ENCODE results near the gene ASTN2. TPM values are rescaled to one million over a fixed set of nuclear protein-coding genes. Genes with fewer than 3 reads are reported as not detected.

The ASTN2 gene
- polyA plus RNA-seq, 1 donor from 2014 or later: 6.8 TPM

DNA sequence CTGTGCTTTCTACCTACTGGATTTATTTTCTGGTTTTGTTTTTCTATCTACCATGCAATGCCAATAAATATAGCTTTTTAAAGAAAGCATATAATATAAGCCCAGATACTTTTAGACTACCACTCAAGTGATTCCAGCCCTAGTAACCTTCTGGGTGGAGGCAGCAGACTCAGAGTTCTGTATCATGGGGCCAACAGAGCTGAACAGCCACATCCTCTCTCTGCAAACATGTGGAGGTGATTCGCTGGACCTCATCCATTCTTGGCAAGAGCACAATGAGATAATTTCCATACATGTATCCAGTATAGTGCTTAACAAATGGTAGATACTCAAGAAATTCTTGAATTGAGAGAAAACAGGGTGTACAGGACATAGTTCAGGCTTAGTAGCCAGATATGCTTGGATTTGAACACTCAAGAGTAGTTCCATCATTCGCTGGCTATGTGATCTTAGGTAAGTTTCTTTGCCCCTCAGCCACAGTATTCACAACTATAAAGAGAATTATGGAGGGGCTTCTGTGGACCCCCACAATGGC is 124.5 kb downstream of the ASTN2 start:
- Histone ChIP-seq H3K79me2 (replicated peaks; ENCODE audit: insufficient read depth, low read length) (no peaks in the 10 kb centered on the region), H3K4me2 (ENCODE audit: low read length) (peak overlapping the region; percentile 19), H3K9me2 (ENCODE audit: insufficient read depth, low read length) (no peaks in the 10 kb centered on the region), H3K27me3 (ENCODE audit: insufficient read depth, low read depth, low read length) (no peaks in the 10 kb centered on the region), H3K4me3 (ENCODE audit: low read length) (no peak overlapping the region), H3K36me3 (ENCODE audit: insufficient read depth, low read length) (no peaks in the 10 kb centered on the region), H3F3A (ENCODE audit: insufficient read depth, low read length, poor library complexity, severe bottlenecking) (no peaks in the 10 kb centered on the region), H3K9me3 (ENCODE audit: low read length) (no peaks in the 10 kb centered on the region), H3K27ac (ENCODE audit: low read length) (peak overlapping the region; percentile 50), H3K9ac (ENCODE audit: low read length) (no peak overlapping the region), H4K20me1 (ENCODE audit: insufficient read depth) (no peaks in the 10 kb centered on the region), H2AFZ (ENCODE audit: low read depth, low read length) (no peak overlapping the region)
- TF ChIP-seq, protein P1, sequence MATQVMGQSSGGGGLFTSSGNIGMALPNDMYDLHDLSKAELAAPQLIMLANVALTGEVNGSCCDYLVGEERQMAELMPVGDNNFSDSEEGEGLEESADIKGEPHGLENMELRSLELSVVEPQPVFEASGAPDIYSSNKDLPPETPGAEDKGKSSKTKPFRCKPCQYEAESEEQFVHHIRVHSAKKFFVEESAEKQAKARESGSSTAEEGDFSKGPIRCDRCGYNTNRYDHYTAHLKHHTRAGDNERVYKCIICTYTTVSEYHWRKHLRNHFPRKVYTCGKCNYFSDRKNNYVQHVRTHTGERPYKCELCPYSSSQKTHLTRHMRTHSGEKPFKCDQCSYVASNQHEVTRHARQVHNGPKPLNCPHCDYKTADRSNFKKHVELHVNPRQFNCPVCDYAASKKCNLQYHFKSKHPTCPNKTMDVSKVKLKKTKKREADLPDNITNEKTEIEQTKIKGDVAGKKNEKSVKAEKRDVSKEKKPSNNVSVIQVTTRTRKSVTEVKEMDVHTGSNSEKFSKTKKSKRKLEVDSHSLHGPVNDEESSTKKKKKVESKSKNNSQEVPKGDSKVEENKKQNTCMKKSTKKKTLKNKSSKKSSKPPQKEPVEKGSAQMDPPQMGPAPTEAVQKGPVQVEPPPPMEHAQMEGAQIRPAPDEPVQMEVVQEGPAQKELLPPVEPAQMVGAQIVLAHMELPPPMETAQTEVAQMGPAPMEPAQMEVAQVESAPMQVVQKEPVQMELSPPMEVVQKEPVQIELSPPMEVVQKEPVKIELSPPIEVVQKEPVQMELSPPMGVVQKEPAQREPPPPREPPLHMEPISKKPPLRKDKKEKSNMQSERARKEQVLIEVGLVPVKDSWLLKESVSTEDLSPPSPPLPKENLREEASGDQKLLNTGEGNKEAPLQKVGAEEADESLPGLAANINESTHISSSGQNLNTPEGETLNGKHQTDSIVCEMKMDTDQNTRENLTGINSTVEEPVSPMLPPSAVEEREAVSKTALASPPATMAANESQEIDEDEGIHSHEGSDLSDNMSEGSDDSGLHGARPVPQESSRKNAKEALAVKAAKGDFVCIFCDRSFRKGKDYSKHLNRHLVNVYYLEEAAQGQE (IDR thresholded peaks at IDR 0.05; ENCODE audit: borderline replicate concordance): no peak
- TF ChIP-seq EZH2 (IDR thresholded peaks at IDR 0.05; ENCODE audit: borderline replicate concordance, insufficient read depth, low read length, poor library complexity, severe bottlenecking) (no peak), EP300 (conservative IDR thresholded peaks at IDR 0.05; ENCODE audit: poor library complexity, severe bottlenecking) (no peak), RAD21 (conservative IDR thresholded peaks at IDR 0.05) (no peak), MXI1 (conservative IDR thresholded peaks at IDR 0.05; ENCODE audit: poor library complexity, severe bottlenecking) (no peak), POLR2AphosphoS5 (IDR thresholded peaks at IDR 0.05) (no peak), SMC3 (conservative IDR thresholded peaks at IDR 0.05; ENCODE audit: poor library complexity) (no peak), TAF1 (IDR thresholded peaks at IDR 0.05; ENCODE audit: low read depth) (no peak)
- TF ChIP-seq, protein P2, sequence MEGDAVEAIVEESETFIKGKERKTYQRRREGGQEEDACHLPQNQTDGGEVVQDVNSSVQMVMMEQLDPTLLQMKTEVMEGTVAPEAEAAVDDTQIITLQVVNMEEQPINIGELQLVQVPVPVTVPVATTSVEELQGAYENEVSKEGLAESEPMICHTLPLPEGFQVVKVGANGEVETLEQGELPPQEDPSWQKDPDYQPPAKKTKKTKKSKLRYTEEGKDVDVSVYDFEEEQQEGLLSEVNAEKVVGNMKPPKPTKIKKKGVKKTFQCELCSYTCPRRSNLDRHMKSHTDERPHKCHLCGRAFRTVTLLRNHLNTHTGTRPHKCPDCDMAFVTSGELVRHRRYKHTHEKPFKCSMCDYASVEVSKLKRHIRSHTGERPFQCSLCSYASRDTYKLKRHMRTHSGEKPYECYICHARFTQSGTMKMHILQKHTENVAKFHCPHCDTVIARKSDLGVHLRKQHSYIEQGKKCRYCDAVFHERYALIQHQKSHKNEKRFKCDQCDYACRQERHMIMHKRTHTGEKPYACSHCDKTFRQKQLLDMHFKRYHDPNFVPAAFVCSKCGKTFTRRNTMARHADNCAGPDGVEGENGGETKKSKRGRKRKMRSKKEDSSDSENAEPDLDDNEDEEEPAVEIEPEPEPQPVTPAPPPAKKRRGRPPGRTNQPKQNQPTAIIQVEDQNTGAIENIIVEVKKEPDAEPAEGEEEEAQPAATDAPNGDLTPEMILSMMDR (IDR thresholded peaks at IDR 0.05; ENCODE audit: poor library complexity, severe bottlenecking): no peak

DNA sequence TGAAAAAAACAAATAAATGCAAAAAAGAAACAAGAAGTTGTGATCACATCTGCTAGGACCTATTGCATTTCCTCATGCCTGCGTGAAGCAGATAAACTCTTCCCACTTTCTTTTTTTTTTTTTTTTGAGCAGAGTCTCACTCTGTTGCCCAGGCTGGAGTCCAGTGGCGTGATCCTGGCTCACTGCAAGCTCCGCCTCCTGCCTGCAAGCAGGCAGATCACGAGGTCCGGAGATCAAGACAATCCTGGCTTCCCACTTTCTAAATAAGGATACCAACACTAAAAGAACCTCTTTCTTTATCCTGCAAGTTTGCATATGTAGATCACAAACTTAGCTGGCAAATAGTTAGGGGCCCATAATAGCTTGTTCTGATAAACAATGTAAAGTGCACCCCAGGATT is 128.6 kb downstream of the ASTN2 start:
- Histone ChIP-seq H3K4me3 (ENCODE audit: low read length) (no peak overlapping the region), H3K9me2 (ENCODE audit: insufficient read depth, low read length) (no peaks in the 10 kb centered on the region), H3K9me3 (ENCODE audit: low read length) (no peaks in the 10 kb centered on the region), H3K27ac (ENCODE audit: low read length) (no peak overlapping the region), H3K4me2 (ENCODE audit: low read length) (no peak overlapping the region), H2AFZ (ENCODE audit: low read depth, low read length) (no peak overlapping the region), H3K79me2 (replicated peaks; ENCODE audit: insufficient read depth, low read length) (no peaks in the 10 kb centered on the region), H3K36me3 (ENCODE audit: insufficient read depth, low read length) (no peaks in the 10 kb centered on the region), H3K27me3 (ENCODE audit: insufficient read depth, low read depth, low read length) (no peaks in the 10 kb centered on the region), H3F3A (ENCODE audit: insufficient read depth, low read length, poor library complexity, severe bottlenecking) (no peaks in the 10 kb centered on the region), H4K20me1 (ENCODE audit: insufficient read depth) (no peaks in the 10 kb centered on the region), H3K9ac (ENCODE audit: low read length) (no peak overlapping the region)
- no peak for TF ChIP-seq EP300 (conservative IDR thresholded peaks at IDR 0.05; ENCODE audit: poor library complexity, severe bottlenecking)
- no peak for TF ChIP-seq MXI1 (conservative IDR thresholded peaks at IDR 0.05; ENCODE audit: poor library complexity, severe bottlenecking)
- TF ChIP-seq EZH2 (IDR thresholded peaks at IDR 0.05; ENCODE audit: borderline replicate concordance, insufficient read depth, low read length, poor library complexity, severe bottlenecking): no peak
- no peak for TF ChIP-seq POLR2AphosphoS5 (IDR thresholded peaks at IDR 0.05)
- TF ChIP-seq SMC3 (conservative IDR thresholded peaks at IDR 0.05; ENCODE audit: poor library complexity): no peak
- no peak for TF ChIP-seq TAF1 (IDR thresholded peaks at IDR 0.05; ENCODE audit: low read depth)
- TF ChIP-seq, protein P2 (IDR thresholded peaks at IDR 0.05; ENCODE audit: poor library complexity, severe bottlenecking): no peak
- TF ChIP-seq, protein P1 (IDR thresholded peaks at IDR 0.05; ENCODE audit: borderline replicate concordance): no peak
- TF ChIP-seq RAD21 (conservative IDR thresholded peaks at IDR 0.05): no peak
